Endothelial cell of umbilical vein (primary cell): Measurements from ENCODE around the gene ETFBKMT. TPM values are rescaled to one million over a fixed set of nuclear protein-coding genes. Genes with fewer than 3 reads are reported as not detected.

Experiments
- BruUV-seq: library from RNA; stranded (reverse); fragments of 400-500 nt; replicated peaks from 2 replicates; lab custom pipeline; 2021; lab: Mats Ljungman, UMichigan
- CTCF ChIA-PET: fragments of 300-600, 350-600 bp; sonication (Branson Sonifier 250); formaldehyde crosslinking; loops from one replicate; lab custom pipeline; 2021; ENCODE audit warnings: antibody characterized with exemption, inconsistent platforms; lab: Charles Lee
- POLR2A ChIA-PET: fragments of 300-600, 350-600 bp; sonication (Branson Sonifier 250); formaldehyde crosslinking; loops from one replicate; lab custom pipeline; 2021; ENCODE audit warnings: antibody characterized with exemption, inconsistent platforms; lab: Charles Lee
- DNase-seq: peaks from one replicate; pipeline ENCODE4 v3.0.0-alpha.2; 2011; ENCODE audit warnings: low read depth, low spot score
- FAIRE-seq: peaks from 2 replicates; lab custom pipeline; 2011; peaks lifted over from hg19 to GRCh38; lab: Jason Lieb, UNC
- H2AFZ ChIP-seq: 2 replicates; pipeline ENCODE4 v1.6.0; 2012; ENCODE audit warnings: low read depth, low read length, control low read depth, inconsistent platforms
- H3K27ac ChIP-seq: 2 replicates; pipeline ENCODE4 v1.5.1; 2011; ENCODE audit warnings: low read depth, mild to moderate bottlenecking, control low read depth, low read length, moderate library complexity; ENCODE audit not compliant: insufficient read depth
- H3K27me3 ChIP-seq, 2 experiments: 2 replicates each; pipeline versions ENCODE4 v1.6.0 to v1.6.1; 2011; ENCODE audit warnings: low read length in 2 of 2, mixed read lengths in 1 of 2; ENCODE audit not compliant: control insufficient read depth in 2 of 2, insufficient read depth in 2 of 2
- H3K36me3 ChIP-seq, 2 experiments: 2 replicates in 1 of 2; 3 replicates in 1 of 2; pipeline ENCODE4 v1.5.1; 2011; ENCODE audit warnings: low read length in 2 of 2, mild to moderate bottlenecking in 1 of 2, moderate library complexity in 1 of 2; ENCODE audit not compliant: control insufficient read depth in 2 of 2, insufficient read depth in 2 of 2; ENCODE audit errors: extremely low read depth in 1 of 2
- H3K4me1 ChIP-seq: 3 replicates; pipeline ENCODE4 v1.5.1; 2011; ENCODE audit warnings: mild to moderate bottlenecking, low read length; ENCODE audit not compliant: control insufficient read depth, insufficient read depth; ENCODE audit errors: extremely low read depth
- H3K4me2 ChIP-seq: 2 replicates; pipeline ENCODE4 v1.6.1; 2011; ENCODE audit warnings: low read length, control low read depth, mixed read lengths; ENCODE audit not compliant: insufficient read depth
- H3K4me3 ChIP-seq, 3 experiments: fragments of 200-600 bp in 1 of 3; sonication (generic), shearing (Covaris generic) in 1 of 3; replicated peaks in 1 of 3; 2 replicates each; pipeline ENCODE4 v1.5.1; 2011 to 2016; ENCODE audit warnings: control low read depth in 3 of 3, low read length in 3 of 3, mild to moderate bottlenecking in 2 of 3, inconsistent platforms in 1 of 3, low read depth in 1 of 3, moderate library complexity in 1 of 3; ENCODE audit not compliant: insufficient read depth in 1 of 3
- H3K79me2 ChIP-seq: 2 replicates; pipeline ENCODE4 v1.6.0; 2012; ENCODE audit warnings: low read length, inconsistent platforms; ENCODE audit not compliant: control insufficient read depth, insufficient read depth
- H3K9ac ChIP-seq: replicated peaks from 2 replicates; pipeline ENCODE3; 2011; ENCODE audit warnings: low read length, control low read depth; ENCODE audit not compliant: insufficient read depth; ENCODE audit errors: extremely low read depth
- H3K9me1 ChIP-seq: replicated peaks from 3 replicates; pipeline ENCODE4 v1.6.0; 2011; ENCODE audit warnings: mild to moderate bottlenecking, low read length; ENCODE audit not compliant: control insufficient read depth, insufficient read depth; ENCODE audit errors: extremely low read depth
- H3K9me3 ChIP-seq: replicated peaks from 2 replicates; pipeline ENCODE4 v1.5.1; 2012; ENCODE audit warnings: low read length, inconsistent platforms; ENCODE audit not compliant: control insufficient read depth, insufficient read depth
- H4K20me1 ChIP-seq: replicated peaks from 2 replicates; pipeline ENCODE3; 2011; ENCODE audit warnings: mild to moderate bottlenecking, low read length; ENCODE audit not compliant: control insufficient read depth, insufficient read depth; ENCODE audit errors: extremely low read depth
- GATA2 ChIP-seq: IDR thresholded peaks from 2 replicates; pipeline ENCODE4 v1.7.0; 2011; ENCODE audit warnings: low read depth, mild to moderate bottlenecking, moderate library complexity, mixed read lengths, low read length; ENCODE audit not compliant: insufficient read length, insufficient read depth
- MAX ChIP-seq: IDR thresholded peaks from 2 replicates; pipeline ENCODE4 v1.6.1; 2011; ENCODE audit not compliant: insufficient read depth, insufficient read length
- POLR2A ChIP-seq: IDR thresholded peaks from 2 replicates; pipeline ENCODE4 v1.6.1; 2012; ENCODE audit warnings: low read depth, mild to moderate bottlenecking, control low read depth, low read length
- dilution Hi-C: fragments of 300-500 bp; cut with MboI; formaldehyde crosslinking; loops from one replicate; pipeline ENCODE4 v1.15.0; 2019; ENCODE audit warnings: low sequenced_read_pairs; ENCODE audit not compliant: extremely low pct_ligation_motif_present
- intact Hi-C: fragments of 100-400 bp; cut with micrococcal nuclease; formaldehyde crosslinking; loops from one replicate; pipeline ENCODE4 v1.10.0; 2022
- polyA plus RNA-seq, 4 experiments: library from polyadenylated mRNA; depleted of rRNA in 3 of 4; stranded (reverse) in 3 of 4; unstranded in 1 of 4; fragments of >200 nt; gene quantifications; 2 replicates each; pipeline versions ENCODE4 v1.2.1 to v1.2.3, GENCODE V29; 2011 to 2012; ENCODE audit warnings: missing spikeins in 1 of 4
- total RNA-seq: library from RNA; stranded (reverse); gene quantifications from 2 replicates; pipeline ENCODE4 v1.2.3, GENCODE V29; 2021

Gene ETFBKMT
- total and polyA plus RNA-seq, 2 donors (not counting 3 experiments of a cell fraction or from before 2014, with no cell fraction given), result 1.4 to 3.1 TPM

DNA sequence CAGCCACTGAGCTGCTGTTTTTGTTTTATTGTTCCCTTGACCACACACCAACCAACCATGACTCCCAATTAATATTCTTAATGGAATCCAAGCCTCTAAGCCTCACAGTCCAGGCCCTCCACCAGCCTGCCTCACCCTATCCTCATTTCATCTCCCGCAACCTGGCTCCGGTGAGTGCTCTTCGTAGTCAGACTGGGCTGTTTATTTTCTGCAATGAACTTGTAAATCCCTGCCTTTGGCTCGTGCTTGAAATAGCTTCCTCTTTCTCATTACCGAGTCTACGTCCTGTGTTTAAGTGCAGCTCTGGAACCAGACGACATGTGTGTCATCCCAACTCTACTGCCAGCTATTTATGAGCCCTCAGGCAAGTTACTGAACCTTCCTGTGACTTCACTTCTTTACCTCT lies 12.4 kb upstream of the ETFBKMT start:
- Histone ChIP-seq H3K27ac (no peak overlapping the region), H3K36me3 (no peaks in the 10 kb centered on the region), H3K27me3 (no peaks in the 10 kb centered on the region), H3K4me2 (no peak overlapping the region), H3K4me1 (no peaks in the 10 kb centered on the region), H3K9ac (no peak overlapping the region), H3K79me2 (no peaks in the 10 kb centered on the region), H3K9me3 (no peaks in the 10 kb centered on the region), H2AFZ (no peak overlapping the region), H3K4me3 (no peak overlapping the region), H4K20me1 (no peaks in the 10 kb centered on the region), H3K9me1 (no peaks in the 10 kb centered on the region)
- FAIRE-seq, result no peak
- no peak for DNase-seq
- dilution Hi-C loops (no loop called here), intact Hi-C loops (no loop called here)
- POLR2A ChIA-PET, result no interaction called here
- CTCF ChIA-PET, result interaction anchor here (1.1 to 3.8 kb wide), 3 partner anchors 9 to 244 kb away, joined by 3 to 29 read pairs (median 5); no protein-coding TSS in a partner anchor
- no peak for TF ChIP-seq MAX
- BruUV-seq, result no TSS peak

GRCh38 chr12:31650918-31651317 lies 8.6 kb upstream of the ETFBKMT start:
- no peak for TF ChIP-seq POLR2A
- TF ChIP-seq GATA2, result peak; percentile 48
- Histone ChIP-seq H3K9me1 (no peaks in the 10 kb centered on the region), H3K4me1 (peaks cover 3% of the 10 kb centered on the region), H4K20me1 (no peaks in the 10 kb centered on the region), H3K4me3 (no peak overlapping the region), H3K9ac (no peak overlapping the region), H3K27ac (no peak overlapping the region), H3K9me3 (no peaks in the 10 kb centered on the region), H3K79me2 (no peaks in the 10 kb centered on the region), H3K36me3 (no peaks in the 10 kb centered on the region), H3K4me2 (no peak overlapping the region), H2AFZ (peak overlapping the region; percentile 85), H3K27me3 (no peaks in the 10 kb centered on the region)
- DNase-seq (no peak), FAIRE-seq (no peak)
- ChIA-PET CTCF (interaction anchor here (1.0 to 4.7 kb wide), 2 partner anchors 248 to 661 kb away, joined by 6 to 140 read pairs; no protein-coding TSS in a partner anchor), POLR2A (no interaction called here)
- no TSS peak for BruUV-seq
- dilution Hi-C loops (no loop called here), intact Hi-C loops (loop anchor here (10.0 kb wide), 2 partner anchors 804 to 1024 kb away; partner anchors contain the start of gene DNM1L)
